ENCODE measurements around the gene TCTN2. TPM values are rescaled to one million over a fixed set of nuclear protein-coding genes. Genes with fewer than 3 reads are reported as not detected.

Gene TCTN2
- total RNA-seq, 1 experiment from 2014 or later: 7.3 TPM

- no TSS peak for BruUV-seq (replicated peaks)
- Histone ChIP-seq H3K9me3 (no peaks in the 10 kb centered on the region), H3K27me3 (replicated peaks; ENCODE audit: control insufficient read depth, insufficient read depth, low read length) (no peaks in the 10 kb centered on the region), H3K4me1 (no peaks in the 10 kb centered on the region), H3K4me3 (ENCODE audit: low read depth, low read length) (no peak overlapping the region), H3K36me3 (ENCODE audit: control insufficient read depth, insufficient read depth, low read length) (no peaks in the 10 kb centered on the region; the same call in 1 of the 2 replicates)
- no peak overlapping the region for H3K27ac Mint-ChIP-seq (ENCODE audit: unreplicated experiment)
- no peaks in the 10 kb centered on the region for H3K9me3 Mint-ChIP-seq (ENCODE audit: unreplicated experiment)
- H3K27me3 Mint-ChIP-seq (ENCODE audit: insufficient read depth, unreplicated experiment): no peaks in the 10 kb centered on the region
- ChIA-PET POLR2A (no interaction called here), CTCF (no interaction called here)
- DNase-seq: no peak
- no peaks in the 10 kb centered on the region for H3K4me1 Mint-ChIP-seq (ENCODE audit: low read depth, unreplicated experiment)
- H3K4me3 Mint-ChIP-seq (ENCODE audit: unreplicated experiment): no peak overlapping the region
- no peak for TF ChIP-seq CTCF (IDR thresholded peaks at IDR 0.05; ENCODE audit: insufficient read depth in 1 of 2, low read depth in 1 of 2, low read length in 1 of 2, severe bottlenecking in 1 of 2, unreplicated experiment in 1 of 2)
- intact Hi-C loops (cut with micrococcal nuclease; ENCODE audit: unreplicated experiment): no loop called here
- peaks cover 50% of the 10 kb centered on the region for H3K36me3 Mint-ChIP-seq (ENCODE audit: insufficient read depth, unreplicated experiment)
Measured at GRCh38 chr12:123748661-123749060, 77.7 kb downstream of the TCTN2 start.

GRCh38 chr12:123749355-123749754 is 78.4 kb downstream of the TCTN2 start:
- no peak for DNase-seq
- Mint-ChIP-seq H3K9me3 (ENCODE audit: unreplicated experiment) (no peaks in the 10 kb centered on the region), H3K36me3 (ENCODE audit: insufficient read depth, unreplicated experiment) (peaks cover 47% of the 10 kb centered on the region), H3K27me3 (ENCODE audit: insufficient read depth, unreplicated experiment) (no peaks in the 10 kb centered on the region), H3K4me1 (ENCODE audit: low read depth, unreplicated experiment) (no peaks in the 10 kb centered on the region), H3K27ac (ENCODE audit: unreplicated experiment) (no peak overlapping the region), H3K4me3 (ENCODE audit: unreplicated experiment) (no peak overlapping the region)
- Histone ChIP-seq H3K4me3 (ENCODE audit: low read depth, low read length) (no peak overlapping the region), H3K9me3 (no peaks in the 10 kb centered on the region), H3K36me3 (ENCODE audit: control insufficient read depth, insufficient read depth, low read length) (no peaks in the 10 kb centered on the region; the same call in 1 of the 2 replicates), H3K27me3 (replicated peaks; ENCODE audit: control insufficient read depth, insufficient read depth, low read length) (no peaks in the 10 kb centered on the region), H3K4me1 (no peaks in the 10 kb centered on the region)
- no peak for TF ChIP-seq CTCF (IDR thresholded peaks at IDR 0.05; ENCODE audit: insufficient read depth in 1 of 2, low read depth in 1 of 2, low read length in 1 of 2, severe bottlenecking in 1 of 2, unreplicated experiment in 1 of 2)
- ChIA-PET POLR2A (no interaction called here), CTCF (no interaction called here)
- BruUV-seq (replicated peaks): no TSS peak
- intact Hi-C loops (cut with micrococcal nuclease; ENCODE audit: unreplicated experiment): no loop called here

- H3K36me3 ChIP-seq (ENCODE audit: control insufficient read depth, insufficient read depth, low read length): no peaks in the 10 kb centered on the region; the same call in none of the 2 replicates
- no peaks in the 10 kb centered on the region for H3K9me3 ChIP-seq
- ChIA-PET POLR2A (no interaction called here), CTCF (no interaction called here)
- Mint-ChIP-seq H3K27ac (ENCODE audit: unreplicated experiment) (no peak overlapping the region), H3K9me3 (ENCODE audit: unreplicated experiment) (no peaks in the 10 kb centered on the region), H3K27me3 (ENCODE audit: insufficient read depth, unreplicated experiment) (no peaks in the 10 kb centered on the region), H3K36me3 (ENCODE audit: insufficient read depth, unreplicated experiment) (peaks cover 47% of the 10 kb centered on the region), H3K4me1 (ENCODE audit: low read depth, unreplicated experiment) (no peaks in the 10 kb centered on the region), H3K4me3 (ENCODE audit: unreplicated experiment) (no peak overlapping the region)
- no peaks in the 10 kb centered on the region for H3K4me1 ChIP-seq
- DNase-seq: no peak
- intact Hi-C loops (cut with micrococcal nuclease; ENCODE audit: unreplicated experiment): no loop called here
- BruUV-seq (replicated peaks): no TSS peak
- no peak for TF ChIP-seq CTCF (IDR thresholded peaks at IDR 0.05; ENCODE audit: insufficient read depth in 1 of 2, low read depth in 1 of 2, low read length in 1 of 2, severe bottlenecking in 1 of 2, unreplicated experiment in 1 of 2)
- no peaks in the 10 kb centered on the region for H3K27me3 ChIP-seq (replicated peaks; ENCODE audit: control insufficient read depth, insufficient read depth, low read length)
- H3K4me3 ChIP-seq (ENCODE audit: low read depth, low read length): no peak overlapping the region
Measured at GRCh38 chr12:123750159-123750656, 79.3 kb downstream of the TCTN2 start.
